Measurements from ENCODE around the gene STAB1. TPM values are rescaled to one million over a fixed set of nuclear protein-coding genes. Genes with fewer than 3 reads are reported as not detected.

Gene STAB1
- total and polyA plus RNA-seq, 2 donors, result 73.5 to 91.8 TPM

- WGBS, result 91% methylated on average over 5 of the region's 5 CpGs
- Histone ChIP-seq H3K4me1 (ENCODE audit: insufficient read depth) (no peaks in the 10 kb centered on the region), H3K36me3 (ENCODE audit: insufficient read depth) (peaks cover 6% of the 10 kb centered on the region), H3K27ac (ENCODE audit: low read depth) (no peak overlapping the region), H3K4me3 (ENCODE audit: low read depth, low read length) (no peak overlapping the region)
- DNase-seq (ENCODE audit: extremely low spot score), result no peak
These were observed 22.1 kb upstream of the STAB1 start for GRCh38 chr3:52473026-52473425.

GRCh38 chr3:52477076-52477795, 17.9 kb upstream of the STAB1 start:
- H3K4me1 ChIP-seq (ENCODE audit: insufficient read depth), result no peaks in the 10 kb centered on the region
- peaks cover 15% of the 10 kb centered on the region for H3K36me3 ChIP-seq (ENCODE audit: insufficient read depth)
- no peak for DNase-seq (ENCODE audit: extremely low spot score)
- H3K4me3 ChIP-seq (ENCODE audit: low read depth, low read length), result no peak overlapping the region
- H3K27ac ChIP-seq (ENCODE audit: low read depth), result no peak overlapping the region
- 92% methylated on average over 16 of the region's 16 CpGs for WGBS

- Histone ChIP-seq H3K36me3 (ENCODE audit: insufficient read depth) (peaks cover 15% of the 10 kb centered on the region), H3K4me3 (ENCODE audit: low read depth, low read length) (no peak overlapping the region), H3K4me1 (ENCODE audit: insufficient read depth) (no peaks in the 10 kb centered on the region), H3K27ac (ENCODE audit: low read depth) (no peak overlapping the region)
- DNase-seq (ENCODE audit: extremely low spot score), result no peak
- WGBS, result 94% methylated on average over 6 of the region's 6 CpGs
These were observed 17.4 kb upstream of the STAB1 start for GRCh38 chr3:52477796-52478095.

DNA sequence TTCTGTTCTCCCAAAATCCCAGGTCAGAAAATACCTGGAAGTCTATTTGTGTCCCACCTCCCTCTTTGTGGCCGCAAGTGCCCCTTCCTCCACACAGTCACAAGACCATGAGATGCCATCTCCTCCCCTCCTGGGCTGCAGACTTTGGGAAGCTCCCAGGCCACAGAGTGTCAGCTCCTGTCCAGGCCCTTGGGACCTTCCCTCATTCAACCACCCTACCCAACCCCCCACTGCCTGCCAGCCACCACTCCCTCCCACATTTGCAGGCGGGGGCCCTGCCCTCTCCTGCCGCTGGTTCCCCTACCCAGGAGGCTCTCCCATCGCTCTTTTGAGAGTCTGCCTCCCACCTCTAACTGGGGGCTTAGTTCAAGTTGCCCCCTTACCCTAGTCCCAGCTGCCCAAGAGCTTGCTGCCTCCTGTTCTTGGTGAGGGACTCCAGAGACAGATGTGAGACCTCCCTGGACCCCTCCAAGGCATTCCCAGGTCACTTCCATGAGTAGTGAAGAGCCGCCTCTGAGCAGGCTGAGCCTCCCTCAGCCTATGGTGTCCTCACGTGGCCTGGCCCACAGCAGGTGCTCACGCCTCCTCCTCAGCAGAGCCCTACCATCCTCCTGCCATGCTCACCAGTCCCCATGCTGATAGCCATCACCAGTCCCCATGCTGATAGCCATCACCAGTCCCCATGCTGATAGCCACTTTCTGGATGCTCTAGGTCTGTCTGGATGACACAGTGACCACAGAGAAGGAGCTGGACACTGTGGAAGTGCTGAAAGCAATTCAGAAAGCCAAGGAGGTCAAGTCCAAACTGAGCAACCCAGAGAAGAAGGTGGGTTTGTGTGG, 15.9 kb upstream of the STAB1 start:
- no peak overlapping the region for H3K27ac ChIP-seq (ENCODE audit: low read depth)

DNA sequence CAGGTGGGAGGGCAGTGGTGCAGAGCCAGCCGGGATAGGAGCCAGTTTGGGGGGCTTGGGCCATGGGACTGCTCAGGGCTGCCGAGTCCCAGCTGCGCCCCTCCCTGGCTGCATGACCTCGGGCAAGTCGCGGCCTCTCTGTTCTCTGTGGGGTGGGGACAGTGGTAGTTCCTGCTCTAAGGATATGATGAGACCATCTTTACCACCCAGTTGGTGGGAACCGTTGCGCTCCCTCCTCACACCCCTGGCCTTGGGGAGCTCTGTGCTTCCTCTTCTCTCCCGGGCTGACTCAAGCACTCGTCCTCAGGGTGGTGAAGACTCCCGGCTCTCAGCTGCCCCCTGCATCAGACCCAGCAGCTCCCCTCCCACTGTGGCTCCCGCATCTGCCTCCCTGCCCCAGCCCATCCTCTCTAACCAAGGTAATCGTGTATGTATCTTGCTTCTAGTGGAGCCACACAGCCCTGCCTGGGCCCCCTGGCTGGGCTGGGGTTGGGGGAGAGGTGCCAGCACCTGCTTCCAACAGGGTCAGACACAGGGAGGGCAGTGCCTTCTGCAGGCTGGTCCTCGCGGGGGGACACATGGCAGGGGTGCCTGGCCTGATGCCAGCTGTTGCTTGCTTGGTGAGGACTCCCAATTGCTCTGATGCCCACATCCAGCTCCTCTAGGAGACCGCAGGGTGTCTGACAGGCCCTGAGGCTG, 15.1 kb upstream of the STAB1 start:
- no peak overlapping the region for H3K4me3 ChIP-seq (ENCODE audit: low read depth, low read length)
- H3K27ac ChIP-seq (ENCODE audit: low read depth), result no peak overlapping the region
- 84% methylated on average over 16 of the region's 16 CpGs for WGBS
- DNase-seq (ENCODE audit: extremely low spot score), result no peak
- H3K36me3 ChIP-seq (ENCODE audit: insufficient read depth), result peaks cover 13% of the 10 kb centered on the region
- no peaks in the 10 kb centered on the region for H3K4me1 ChIP-seq (ENCODE audit: insufficient read depth)

More for the DNA sequence above, 15.9 kb upstream of the STAB1 start:
- peaks cover 13% of the 10 kb centered on the region for H3K36me3 ChIP-seq (ENCODE audit: insufficient read depth)
- WGBS, result 96% methylated on average over 7 of the region's 7 CpGs
- H3K4me1 ChIP-seq (ENCODE audit: insufficient read depth), result no peaks in the 10 kb centered on the region
- DNase-seq (ENCODE audit: extremely low spot score), result no peak
- H3K4me3 ChIP-seq (ENCODE audit: low read depth, low read length), result no peak overlapping the region

- H3K4me1 ChIP-seq (ENCODE audit: insufficient read depth), result no peaks in the 10 kb centered on the region
- H3K36me3 ChIP-seq (ENCODE audit: insufficient read depth), result peaks cover 13% of the 10 kb centered on the region
- no peak overlapping the region for H3K4me3 ChIP-seq (ENCODE audit: low read depth, low read length)
- H3K27ac ChIP-seq (ENCODE audit: low read depth), result no peak overlapping the region
- DNase-seq (ENCODE audit: extremely low spot score), result no peak
- WGBS, result 71% methylated on average over 27 of the region's 27 CpGs
These were observed 14.1 kb upstream of the STAB1 start for GRCh38 chr3:52480768-52481715.

DNA sequence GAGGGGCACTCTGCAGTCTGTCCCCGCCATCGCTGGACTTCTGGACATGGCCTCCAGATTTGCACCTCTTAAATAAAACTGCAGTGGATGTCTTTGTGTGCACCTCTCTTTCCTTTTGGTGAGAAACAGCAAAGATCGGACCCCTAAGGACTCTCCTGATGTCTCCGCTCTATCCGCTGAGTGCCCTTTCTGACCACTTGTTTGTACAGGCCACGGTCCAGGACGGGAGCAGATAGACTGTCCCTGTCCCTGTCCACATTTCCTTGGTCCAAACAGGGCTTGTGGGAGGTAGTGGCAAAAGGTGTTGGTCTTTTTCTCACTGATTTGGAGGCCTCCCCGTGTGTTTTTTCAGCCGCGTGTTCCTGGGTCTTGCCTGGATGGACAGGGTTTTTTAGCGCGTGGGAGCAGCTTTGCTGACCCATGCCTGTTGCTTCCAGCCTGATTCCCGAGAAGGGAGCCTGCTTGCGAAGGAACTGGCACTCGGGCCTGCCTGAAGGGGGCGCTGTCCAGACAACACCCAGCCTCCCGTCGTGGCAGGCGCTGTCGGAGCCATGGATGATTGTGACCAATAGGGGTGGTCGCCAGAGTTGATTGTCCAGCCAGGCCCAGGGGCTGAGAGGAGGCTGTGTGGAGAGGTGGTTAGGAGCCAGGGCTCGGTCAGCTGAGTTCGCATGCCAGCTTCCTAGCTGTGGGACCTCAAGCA, 13.2 kb upstream of the STAB1 start:
- no peak overlapping the region for H3K4me3 ChIP-seq (ENCODE audit: low read depth, low read length)
- H3K36me3 ChIP-seq (ENCODE audit: insufficient read depth), result peaks cover 13% of the 10 kb centered on the region
- H3K4me1 ChIP-seq (ENCODE audit: insufficient read depth), result no peaks in the 10 kb centered on the region
- H3K27ac ChIP-seq (ENCODE audit: low read depth), result peak overlapping the region; percentile 34
- DNase-seq (ENCODE audit: extremely low spot score), result no peak
- whole genome bisulfite sequencing, result 85% methylated on average over 23 of the region's 23 CpGs

- no peak overlapping the region for H3K27ac ChIP-seq (ENCODE audit: low read depth)
- no peak for DNase-seq (ENCODE audit: extremely low spot score)
- H3K4me1 ChIP-seq (ENCODE audit: insufficient read depth), result no peaks in the 10 kb centered on the region
- H3K36me3 ChIP-seq (ENCODE audit: insufficient read depth), result peaks cover 10% of the 10 kb centered on the region
- no peak overlapping the region for H3K4me3 ChIP-seq (ENCODE audit: low read depth, low read length)
- WGBS, result 85% methylated on average over 14 of the region's 14 CpGs
These were observed 12.1 kb upstream of the STAB1 start for GRCh38 chr3:52483081-52483480.

DNA sequence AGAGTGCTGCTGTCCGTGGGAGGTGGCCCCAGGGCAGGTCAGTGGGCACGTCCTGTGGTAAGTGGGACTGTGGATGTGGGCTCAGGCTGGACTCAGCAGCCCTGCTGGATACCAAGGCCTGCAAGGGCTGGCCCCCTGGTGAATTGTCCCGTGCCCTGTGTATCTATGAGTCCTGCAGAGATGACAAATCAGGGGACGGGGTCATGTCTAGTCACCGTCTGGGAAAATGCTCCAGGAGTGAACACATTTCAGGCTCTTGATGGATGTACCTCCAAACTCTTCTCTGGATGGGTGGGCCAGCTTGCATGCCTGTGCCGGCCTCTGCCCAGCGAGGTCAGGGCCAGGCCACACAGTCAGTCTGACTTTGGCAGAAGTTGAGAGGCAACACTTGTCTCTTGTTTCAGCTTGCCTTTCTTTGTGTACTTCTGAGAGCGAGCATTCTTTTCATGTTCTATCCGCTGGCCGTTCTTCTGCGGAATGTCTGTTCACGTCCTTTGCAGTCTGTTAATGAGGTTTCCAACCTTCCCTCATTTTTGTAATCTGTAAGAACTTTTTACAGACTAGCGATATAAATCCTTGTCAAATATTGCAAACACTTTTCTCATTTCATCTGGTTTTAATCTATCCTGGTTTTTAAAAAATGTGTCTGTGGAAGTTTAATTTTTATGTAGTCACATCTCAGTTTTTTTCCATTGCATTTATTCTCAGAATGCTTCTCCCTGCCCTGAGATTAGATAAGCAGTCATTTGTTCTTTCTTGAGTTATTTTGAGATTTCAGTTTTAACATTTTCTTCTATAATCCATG, 11.4 kb upstream of the STAB1 start:
- DNase-seq (ENCODE audit: extremely low spot score), result peak; percentile 56
- Histone ChIP-seq H3K4me1 (ENCODE audit: insufficient read depth) (no peaks in the 10 kb centered on the region), H3K36me3 (ENCODE audit: insufficient read depth) (peaks cover 13% of the 10 kb centered on the region), H3K27ac (ENCODE audit: low read depth) (no peak overlapping the region), H3K4me3 (ENCODE audit: low read depth, low read length) (no peak overlapping the region)
- WGBS, result 37% methylated on average over 13 of the region's 13 CpGs

- Histone ChIP-seq H3K27ac (ENCODE audit: low read depth) (peak overlapping the region; percentile 69), H3K36me3 (ENCODE audit: insufficient read depth) (peaks cover 7% of the 10 kb centered on the region), H3K4me3 (ENCODE audit: low read depth, low read length) (no peak overlapping the region), H3K4me1 (ENCODE audit: insufficient read depth) (no peaks in the 10 kb centered on the region)
- WGBS, result 67% methylated on average over 10 of the region's 10 CpGs
- DNase-seq (ENCODE audit: extremely low spot score), result no peak
These were observed 10.3 kb upstream of the STAB1 start for GRCh38 chr3:52484680-52485461.

- Histone ChIP-seq H3K27ac (ENCODE audit: low read depth) (no peak overlapping the region), H3K36me3 (ENCODE audit: insufficient read depth) (peaks cover 14% of the 10 kb centered on the region), H3K4me1 (ENCODE audit: insufficient read depth) (no peaks in the 10 kb centered on the region), H3K4me3 (ENCODE audit: low read depth, low read length) (no peak overlapping the region)
- DNase-seq (ENCODE audit: extremely low spot score), result no peak
- 91% methylated on average over 31 of the region's 31 CpGs for WGBS
These were observed 7.9 kb upstream of the STAB1 start for GRCh38 chr3:52487050-52487787.
